ENCODE results near the gene CD28.

The CD28 gene

DNA sequence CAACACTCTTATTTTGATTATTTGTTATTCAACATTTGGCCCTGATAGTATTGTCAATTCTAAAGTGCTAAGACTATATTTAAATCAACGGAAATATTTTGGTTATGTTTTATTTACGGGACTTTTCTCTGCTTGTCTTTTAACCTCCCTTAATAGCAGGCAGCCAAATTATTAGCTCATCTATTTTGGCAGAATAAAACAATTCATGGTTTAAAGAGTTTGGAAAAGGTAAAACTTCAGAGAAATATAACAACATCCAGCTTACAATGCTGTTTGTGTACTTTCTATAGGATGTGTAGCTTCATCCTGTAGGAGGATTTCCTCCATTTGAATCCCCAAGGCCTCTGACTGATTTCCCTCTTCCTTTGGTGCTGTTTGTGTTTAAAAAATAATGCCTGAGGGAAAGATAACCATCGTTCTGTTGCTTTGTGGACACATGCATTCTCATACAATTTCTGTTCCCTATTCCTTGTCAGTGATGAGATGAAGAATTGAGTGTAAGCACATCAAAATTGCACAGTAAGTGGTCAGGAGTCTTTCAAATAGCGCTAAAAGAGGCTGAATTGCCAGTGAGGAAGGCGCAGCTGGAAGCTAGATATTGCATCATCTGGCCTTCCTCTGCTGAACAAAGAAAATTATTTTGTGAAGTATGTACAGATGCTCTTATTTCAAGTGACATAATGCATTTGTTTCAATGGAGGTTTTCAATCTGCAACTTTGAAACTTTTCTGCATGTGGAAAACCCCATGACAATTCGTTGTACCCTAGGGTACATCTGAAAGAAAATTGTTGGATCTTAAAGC lies 80.3 kb downstream of the CD28 start:
- FAIRE-seq = no peak

DNA sequence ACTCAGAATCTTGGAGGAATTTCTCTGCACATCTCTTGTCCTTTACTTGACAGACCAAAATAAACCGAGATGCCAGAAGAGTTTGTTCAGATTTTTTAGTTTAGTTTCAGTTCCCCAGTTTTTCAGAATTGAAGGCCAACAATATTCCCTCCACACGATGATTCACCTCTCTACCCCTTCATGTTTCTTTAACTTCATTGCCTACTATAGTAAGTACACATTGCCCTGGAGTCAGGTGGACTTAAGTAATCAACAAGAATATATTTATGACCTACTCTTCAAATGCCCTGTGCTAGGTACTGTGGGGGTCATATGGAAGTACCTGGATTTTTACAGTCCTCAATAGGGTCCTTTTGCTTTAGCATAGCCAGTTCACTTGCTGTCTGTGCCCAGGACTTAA lies 81.5 kb downstream of the CD28 start:
- FAIRE-seq = no peak

Data from G401.6 (cell line).